Measurements from ENCODE around the gene SUSD3. TPM values are rescaled to one million over a fixed set of nuclear protein-coding genes. Genes with fewer than 3 reads are reported as not detected.

The SUSD3 gene
- total and polyA plus RNA-seq, 2 of the 8 experiments (the other 6 are each of a cell fraction or from before 2014, with no cell fraction given): 5.5 to 35.4 TPM

GRCh38 chr9:93120846-93121315 is 62.4 kb downstream of the SUSD3 start:
- Histone ChIP-seq H2BK120ac (replicated peaks; ENCODE audit: low read depth, low read length) (no peak overlapping the region), H3K79me1 (ENCODE audit: low read depth, low read length) (peaks cover 2% of the 10 kb centered on the region), H3K27me3 (replicated peaks in 1 of 4; ENCODE audit: control insufficient read depth in 3 of 4, extremely low read depth in 1 of 4, insufficient read depth in 3 of 4, low read length in 3 of 4) (no peaks in the 10 kb centered on the region; a peak in 1 of 7 replicates), H3K4me1 (replicated peaks in 1 of 4; ENCODE audit: control insufficient read depth in 3 of 4, insufficient read depth in 4 of 4, low read length in 3 of 4) (peaks cover 0 to 9% (median 7%) of the 10 kb centered on the region in 4 experiments; a peak in 6 of 7 replicates), H3K4me2 (ENCODE audit: insufficient read depth in 1 of 2, low read depth in 2 of 2, low read length in 2 of 2) (no peak overlapping the region), H2AFZ (ENCODE audit: low read length) (no peak overlapping the region), H2BK15ac (ENCODE audit: low read length) (no peak overlapping the region), H3K36me3 (ENCODE audit: control insufficient read depth in 2 of 4, insufficient read depth in 4 of 4, low read length in 3 of 4) (peaks cover 0 to 4% (median 0%) of the 10 kb centered on the region in 4 experiments; a peak in 1 of 8 replicates), H3K9ac (replicated peaks in 1 of 4; ENCODE audit: extremely low read depth in 1 of 4, low read depth in 3 of 4, low read length in 3 of 4) (no peak overlapping the region), H3K23me2 (ENCODE audit: low read depth, low read length) (peaks cover 3% of the 10 kb centered on the region; the same call in 1 of the 2 replicates), H3K27ac (ENCODE audit: low read depth, low read length) (no peak overlapping the region), H4K8ac (ENCODE audit: extremely low read depth, insufficient read depth, low read length) (no peak overlapping the region), H3K79me2 (ENCODE audit: control insufficient read depth in 1 of 2, insufficient read depth in 2 of 2, low read length in 2 of 2) (no peaks in the 10 kb centered on the region), H3K4ac (replicated peaks; ENCODE audit: insufficient read length, low read depth, low read length) (no peak overlapping the region), H3K4me3 (ENCODE audit: extremely low read depth in 1 of 4, insufficient read depth in 2 of 4, low read depth in 3 of 4, low read length in 4 of 4) (no peak overlapping the region), H3K14ac (ENCODE audit: insufficient read length) (no peak overlapping the region), H3K23ac (ENCODE audit: insufficient read length) (no peak overlapping the region), H4K91ac (replicated peaks; ENCODE audit: insufficient read length, low read length) (no peak overlapping the region), H3K56ac (replicated peaks; ENCODE audit: insufficient read length, low read depth, low read length) (no peak overlapping the region), H2BK20ac (ENCODE audit: low read length) (no peak overlapping the region), H3K9me3 (ENCODE audit: insufficient read depth in 2 of 2, low read depth in 1 of 2, low read length in 1 of 2) (no peaks in the 10 kb centered on the region), H2BK12ac (ENCODE audit: low read depth, low read length) (no peak overlapping the region), H4K20me1 (replicated peaks in 1 of 2; ENCODE audit: control insufficient read depth in 1 of 2, insufficient read depth in 2 of 2, low read length in 2 of 2) (peaks cover 0 to 13% of the 10 kb centered on the region in 2 experiments), H2AK5ac (ENCODE audit: low read depth, low read length) (no peak overlapping the region), H3K18ac (ENCODE audit: extremely low read depth, low read length) (no peak overlapping the region), H4K5ac (ENCODE audit: insufficient read length, low read depth, low read length) (no peak overlapping the region), H2BK5ac (ENCODE audit: low read depth, low read length) (no peak overlapping the region; the same call in 1 of the 2 replicates)
- no peak for DNase-seq (ENCODE audit: low read depth in 1 of 2, low spot score in 2 of 2)
- ChIA-PET CTCF (ENCODE audit: partially characterized antibody) (interaction anchor here (0.8 to 8.5 kb wide), 8 partner anchors 9 to 182 kb away, joined by 3 to 96 read pairs (median 3); no protein-coding TSS in a partner anchor), POLR2A (ENCODE audit: partially characterized antibody) (interaction anchor here (1.0 to 2.0 kb wide), 4 partner anchors 8 to 13 kb away, joined by 3 to 6 read pairs (median 4); partner anchors contain the start of gene NINJ1)
- 91% methylated on average over 3 of the region's 11 CpGs; no CpG with 5 or more reads in 1 of the 2 experiments for WGBS, 2 experiments (ENCODE audit: extremely low coverage in 1 of 2, insufficient coverage in 1 of 2, insufficient read length in 1 of 2, insufficient replicate concordance in 2 of 2, low coverage in 1 of 2, low lambda C conversion rate in 2 of 2, missing lambda C conversion rate in 1 of 2)
- TF ChIP-seq TCF12 (IDR thresholded peaks at IDR 0.05; ENCODE audit: low read depth, low read length): no peak
- no peak for TF ChIP-seq USF2 (IDR thresholded peaks at IDR 0.05; ENCODE audit: low read length)
- no peak for FAIRE-seq

Data from H1 (cell line).